H1 (cell line): ENCODE measurements around the gene CYP27C1. TPM values are rescaled to one million over a fixed set of nuclear protein-coding genes. Genes with fewer than 3 reads are reported as not detected.
A peak's percentile ranks its signal among the peaks of the same experiment; 100 is the strongest.

ENCODE experiments used
- ATF2 ChIP-seq: IDR thresholded peaks from 2 replicates; pipeline ENCODE4 v1.6.1; 2012; ENCODE audit warnings: low read length, inconsistent platforms
- BACH1 ChIP-seq: IDR thresholded peaks from 2 replicates; pipeline ENCODE4 v1.6.1; 2012; ENCODE audit warnings: low read length, improper control_type of control experiment
- CHD2 ChIP-seq: IDR thresholded peaks from 2 replicates; pipeline ENCODE4 v1.6.1; 2012; ENCODE audit warnings: low read length, improper control_type of control experiment
- CTCF ChIP-seq, 3 experiments: IDR thresholded peaks; 1 replicate in 2 of 3; 2 replicates in 1 of 3; pipeline versions ENCODE4 v1.5.1 to v1.6.1; 2011; ENCODE audit warnings: low read length in 3 of 3, mild to moderate bottlenecking in 3 of 3, inconsistent platforms in 2 of 3, low read depth in 1 of 3, moderate library complexity in 1 of 3; ENCODE audit not compliant: insufficient read depth in 1 of 3; ENCODE audit errors: control extremely low read depth in 1 of 3
- E2F6 ChIP-seq: IDR thresholded peaks from 2 replicates; pipeline ENCODE4 v1.6.1; 2012; ENCODE audit warnings: inconsistent platforms
- EGR1 ChIP-seq: IDR thresholded peaks from 2 replicates; pipeline ENCODE4 v1.6.1; 2011; ENCODE audit warnings: low read depth, low read length, borderline replicate concordance
- FOSL1 ChIP-seq: IDR thresholded peaks from 2 replicates; pipeline ENCODE4 v1.6.1; 2011; ENCODE audit warnings: mild to moderate bottlenecking, low read depth, low read length, moderate library complexity; ENCODE audit not compliant: insufficient read depth
- GABPA ChIP-seq: IDR thresholded peaks from 2 replicates; pipeline ENCODE4 v1.6.1; 2011; ENCODE audit warnings: mild to moderate bottlenecking, low read length, moderate library complexity, borderline replicate concordance; ENCODE audit not compliant: insufficient read depth
- HDAC2 ChIP-seq, 2 experiments: fragments of 300-600 bp in 1 of 2; sonication (generic) in 1 of 2; IDR thresholded peaks; 2 replicates each; pipeline ENCODE4 v1.6.1; 2011 to 2012; ENCODE audit warnings: low read depth in 2 of 2, low read length in 2 of 2, mild to moderate bottlenecking in 2 of 2, moderate library complexity in 2 of 2, borderline replicate concordance in 1 of 2, inconsistent platforms in 1 of 2
- HDAC6 ChIP-seq: IDR thresholded peaks from one replicate; pipeline ENCODE4 v1.7.1; 2012; ENCODE audit warnings: low read depth, mild to moderate bottlenecking, inconsistent platforms, low read length, moderate library complexity
- JUN ChIP-seq: IDR thresholded peaks from 2 replicates; pipeline ENCODE4 v1.6.1; 2011; ENCODE audit warnings: low read depth, mild to moderate bottlenecking, improper control_type of control experiment, low read length
- MAFK ChIP-seq: IDR thresholded peaks from 2 replicates; pipeline ENCODE4 v1.6.1; 2012; ENCODE audit warnings: low read depth, mild to moderate bottlenecking, improper control_type of control experiment, low read length
- PHF8 ChIP-seq: fragments of 200-600 bp; sonication (generic); conservative IDR thresholded peaks from 2 replicates; pipeline ENCODE4 v1.7.1; 2012; ENCODE audit warnings: low read depth, mild to moderate bottlenecking, inconsistent platforms, low read length, moderate library complexity
- RBBP5 ChIP-seq: IDR thresholded peaks from 2 replicates; pipeline ENCODE4 v1.7.1; 2012; ENCODE audit warnings: low read depth, mild to moderate bottlenecking, inconsistent platforms, low read length, moderate library complexity, borderline replicate concordance
- SAP30 ChIP-seq: fragments of 300-600 bp; sonication (generic); IDR thresholded peaks from 2 replicates; pipeline ENCODE4 v1.7.1; 2012; ENCODE audit warnings: low read length, moderate library complexity, mild to moderate bottlenecking, inconsistent platforms; ENCODE audit not compliant: insufficient read depth, insufficient replicate concordance
- SP4 ChIP-seq: IDR thresholded peaks from 2 replicates; pipeline ENCODE4 v1.6.1; 2012; ENCODE audit warnings: low read length, inconsistent platforms
- SRF ChIP-seq: IDR thresholded peaks from 2 replicates; pipeline ENCODE4 v1.6.1; 2011; ENCODE audit warnings: mild to moderate bottlenecking, low read depth, low read length, moderate library complexity
- TBP ChIP-seq: IDR thresholded peaks from 2 replicates; pipeline ENCODE4 v1.6.1; 2011; ENCODE audit warnings: low read depth, low read length, improper control_type of control experiment
- TEAD4 ChIP-seq: IDR thresholded peaks from 2 replicates; pipeline ENCODE4 v1.6.1; 2012; ENCODE audit warnings: low read depth, low read length, inconsistent platforms, mixed read lengths
- polyA plus RNA-seq, 7 experiments: library from polyadenylated mRNA; depleted of rRNA in 3 of 7; stranded (reverse) in 5 of 7; unstranded in 2 of 7; fragments of >200 nt in 5 of 7; fragments of 200-250 nt in 2 of 7; gene quantifications; 1 replicate in 5 of 7; 2 replicates in 1 of 7; 4 replicates in 1 of 7; pipeline versions ENCODE4 v1.2.1 to v1.2.3, GENCODE V29; 2011 to 2013; ENCODE audit warnings: missing spikeins in 2 of 7, mixed read lengths in 2 of 7
- total RNA-seq: library from RNA; stranded (reverse); fragmentation: NEBNext Ultra II Directional; extraction: Animal tissue kit (Norgen Biotek cat#: 25700); gene quantifications from 2 replicates; pipeline ENCODE4 v1.2.1, GENCODE V29; 2021

The CYP27C1 gene
- total and polyA plus RNA-seq, 2 of the 8 experiments (the other 6 are each of a cell fraction or from before 2014, with no cell fraction given), result 1.3 to 3.2 TPM

GRCh38 chr2:127220768-127221527 is 849 bp upstream of the CYP27C1 start (continued):
- TF ChIP-seq ATF2 (no peak), EGR1 (no peak), PHF8 (0 out of 2 replicates have a peak, but pooled peaks have one; percentile 12), HDAC6 (no peak), CHD2 (no peak; the same call in 1 of the 2 replicates), BACH1 (no peak), CTCF (IDR thresholded peaks at IDR 0.05; ENCODE audit: control extremely low read depth in 1 of 3, insufficient read depth in 1 of 3, low read depth in 1 of 3, low read length in 3 of 3) (no peak), E2F6 (peak; percentile 58; the same call in 1 of the 2 replicates), SP4 (no peak), SRF (no peak), SAP30 (no peak), TEAD4 (no peak), JUN (no peak), MAFK (no peak), TBP (peak; percentile 26; the same call in 1 of the 2 replicates), GABPA (no peak), HDAC2 (IDR thresholded peaks at IDR 0.05; ENCODE audit: borderline replicate concordance in 1 of 2, low read depth in 2 of 2, low read length in 2 of 2) (no peak), RBBP5 (no peak), FOSL1 (peak; percentile 25; the same call in 1 of the 2 replicates)
